PC-9 (cell line): ENCODE data around the gene PARP16.

Experiments used
- CTCF ChIP-seq: fragments of 200-600 bp; sonication (generic); conservative IDR thresholded peaks from 2 replicates; pipeline ENCODE4 v1.6.1; 2017; ENCODE audit warnings: mixed run types, antibody characterized with exemption, mild to moderate bottlenecking, moderate library complexity
- EZH2 ChIP-seq: fragments of 200-600 bp; sonication (generic); IDR thresholded peaks from 2 replicates; pipeline ENCODE4 v1.8.0; 2017; ENCODE audit warnings: antibody characterized with exemption, low read depth

GRCh38 chr15:65260968-65261367, 25.7 kb downstream of the PARP16 start:
- TF ChIP-seq CTCF (no peak), EZH2 (no peak)
